HG03565 (cell line): Measurements from ENCODE around the gene SOS1.
"Not testable (repeated sequence)": the region's sequence is repeated elsewhere in the genome, so short reads cannot be mapped to it uniquely, and the experiment has no call there.

Experiments
- ATAC-seq: cut with Tn5 transposase; IDR thresholded peaks from one replicate; pipeline ENCODE4 v1.9.1; 2021; ENCODE audit warnings: mild to moderate bottlenecking, moderate library complexity; ENCODE audit not compliant: unreplicated experiment

SOS1 gene

DNA sequence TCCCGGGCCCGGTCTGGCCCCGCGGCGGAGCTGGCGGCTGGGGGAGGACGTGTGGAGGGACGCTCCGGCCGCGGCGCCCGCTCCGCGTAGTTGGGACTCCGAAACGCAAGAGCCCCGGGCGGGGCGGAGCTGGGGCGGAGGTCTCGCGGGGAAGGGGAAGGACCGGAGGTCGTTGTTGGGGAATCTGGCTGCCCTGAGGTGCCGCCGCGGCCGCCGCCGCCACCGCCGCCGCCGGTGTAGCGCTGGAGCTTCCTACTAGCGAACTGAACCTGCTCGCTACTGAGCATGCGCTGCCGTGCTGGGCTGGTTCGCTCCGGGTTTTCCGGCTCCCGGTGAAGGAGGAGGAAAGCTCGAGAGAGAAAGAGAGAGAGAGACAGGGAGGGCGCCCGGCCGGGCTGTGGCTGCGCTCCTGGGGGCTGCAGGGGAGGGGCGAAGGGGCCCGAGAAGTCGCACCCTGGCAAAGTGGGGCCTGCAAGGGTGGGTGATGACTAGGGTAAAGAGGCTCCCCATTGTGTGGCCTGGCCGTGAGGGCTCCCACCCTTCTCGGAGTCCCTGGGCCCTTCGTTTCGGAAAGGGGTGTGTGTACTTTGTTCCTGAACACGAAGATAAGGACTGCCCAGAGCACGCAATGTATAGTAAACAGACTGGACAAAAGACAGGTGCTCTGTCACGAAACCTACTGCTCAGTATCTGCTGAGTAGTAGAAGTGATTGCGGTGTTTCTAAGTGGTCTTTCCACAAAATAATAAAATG lies at the start of gene SOS1:
SOS1 (minus strand) TSS at position 281 of the 752 bp plus-strand sequence. CDS start 629 bp downstream, outside the sequence.
- peak; percentile 34 for ATAC-seq

DNA sequence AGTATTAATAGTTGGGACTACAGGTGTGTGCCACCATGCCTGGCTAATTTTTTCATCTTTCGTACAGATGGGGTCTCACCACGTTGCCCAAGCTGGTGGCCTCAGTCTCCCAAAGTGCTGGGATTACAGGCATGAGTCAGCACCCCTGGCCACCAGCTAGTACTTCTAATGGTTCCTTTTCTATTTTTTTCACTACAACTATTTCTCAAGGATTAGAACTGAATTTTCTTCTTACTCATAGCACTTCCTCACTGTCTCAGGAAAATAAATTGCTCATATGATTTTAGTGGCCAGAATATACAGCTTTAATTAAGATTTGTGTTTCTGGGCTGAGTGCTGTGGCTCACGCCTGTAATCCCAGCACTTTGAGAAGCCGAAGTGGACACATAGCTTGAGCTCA lies 43.2 kb upstream of the SOS1 start:
- no peak for ATAC-seq

DNA sequence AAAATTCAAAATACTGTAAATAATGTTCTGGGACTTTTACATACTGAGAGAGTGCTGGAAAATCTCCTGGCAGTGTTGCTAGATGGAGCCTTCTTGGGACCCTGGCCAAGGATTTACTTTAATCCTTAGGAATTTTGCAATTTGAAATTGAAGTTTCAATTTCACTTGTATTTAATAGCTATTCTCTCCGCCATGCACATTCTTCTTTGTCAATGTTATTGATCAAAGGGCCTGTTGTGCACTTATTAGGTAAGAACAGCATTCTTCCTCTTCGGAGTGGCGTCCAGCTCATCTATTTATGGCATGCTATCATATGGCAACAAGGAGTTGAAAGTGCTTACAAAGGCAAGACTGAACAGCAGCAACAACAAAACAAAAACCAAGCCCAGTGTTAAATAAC lies 40.1 kb upstream of the SOS1 start:
- ATAC-seq: no peak

DNA sequence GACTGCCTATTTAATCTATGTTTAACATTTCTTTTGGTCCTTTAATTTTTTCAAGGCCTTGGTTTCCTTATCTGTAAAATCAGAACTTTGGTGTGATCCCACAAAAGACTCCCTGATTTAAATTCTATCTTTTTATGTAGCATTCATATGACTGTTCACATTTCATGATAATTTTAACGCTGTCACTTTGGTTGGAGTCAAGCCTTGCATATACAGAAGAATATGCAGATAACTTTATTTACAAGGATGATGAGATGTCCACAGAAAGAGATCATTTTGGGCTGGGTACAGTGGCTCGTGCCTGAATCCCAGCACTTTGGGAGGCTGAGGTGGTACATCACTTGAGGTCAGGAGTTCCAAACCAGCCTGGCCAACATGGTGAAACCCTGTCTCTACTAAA lies 38.4 kb upstream of the SOS1 start:
- ATAC-seq: no peak

DNA sequence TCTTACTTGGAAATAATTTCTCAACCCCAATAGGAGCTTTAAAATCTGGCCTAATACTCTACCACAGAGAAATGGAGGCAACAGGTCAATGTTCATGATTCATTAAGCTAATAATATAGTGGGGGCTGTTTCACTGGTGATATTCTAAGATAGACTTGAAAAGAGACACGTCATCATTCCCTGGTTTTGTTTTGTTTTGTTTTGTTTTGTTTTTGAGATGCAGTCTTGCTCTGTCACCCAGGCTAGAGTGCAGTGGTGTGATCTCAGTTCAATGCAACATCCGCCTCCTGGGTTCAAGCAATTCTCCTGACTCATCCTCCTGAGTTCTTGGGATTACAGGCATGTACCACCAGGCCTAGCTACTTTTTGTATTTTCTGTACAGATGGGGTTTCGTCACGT lies 37.5 kb upstream of the SOS1 start:
- ATAC-seq: no peak

DNA sequence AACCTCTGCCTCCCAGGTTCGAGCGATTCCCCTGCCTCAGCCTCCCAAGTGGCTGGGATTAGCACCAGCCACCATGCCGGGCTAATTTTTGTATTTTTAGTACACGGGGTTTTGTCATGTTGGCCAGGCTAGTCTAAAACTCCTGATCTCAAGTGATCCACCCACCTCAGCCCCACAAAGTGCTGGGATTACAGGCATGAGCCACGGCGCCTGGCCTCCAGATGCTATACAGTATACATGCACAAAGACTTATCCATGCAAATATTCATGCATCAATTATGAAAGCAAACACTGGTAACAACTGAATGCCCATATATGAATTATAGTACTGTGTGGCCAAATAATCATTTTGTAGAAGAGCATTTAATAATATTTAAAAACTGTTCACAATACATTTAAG lies 36.0 kb upstream of the SOS1 start:
- ATAC-seq: no peak

DNA sequence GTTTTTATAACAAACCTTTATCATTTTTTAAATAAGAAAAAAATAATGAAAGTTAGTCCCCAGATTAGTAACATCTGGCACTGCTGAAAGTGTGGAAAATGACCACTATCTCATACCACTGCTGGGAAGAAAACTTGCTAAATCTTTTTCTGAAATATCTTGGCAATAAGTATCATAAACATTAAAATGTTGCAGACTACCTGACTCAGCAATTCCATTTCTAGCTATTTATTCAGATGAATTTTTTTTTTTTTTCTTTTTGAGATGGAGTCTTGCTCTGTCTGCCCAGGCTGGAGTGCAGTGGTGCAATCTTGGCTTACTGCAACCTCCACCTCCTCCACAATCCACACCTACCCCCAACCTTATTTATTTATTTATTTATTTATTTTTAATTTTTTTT lies 35.3 kb upstream of the SOS1 start:
- no peak for ATAC-seq

DNA sequence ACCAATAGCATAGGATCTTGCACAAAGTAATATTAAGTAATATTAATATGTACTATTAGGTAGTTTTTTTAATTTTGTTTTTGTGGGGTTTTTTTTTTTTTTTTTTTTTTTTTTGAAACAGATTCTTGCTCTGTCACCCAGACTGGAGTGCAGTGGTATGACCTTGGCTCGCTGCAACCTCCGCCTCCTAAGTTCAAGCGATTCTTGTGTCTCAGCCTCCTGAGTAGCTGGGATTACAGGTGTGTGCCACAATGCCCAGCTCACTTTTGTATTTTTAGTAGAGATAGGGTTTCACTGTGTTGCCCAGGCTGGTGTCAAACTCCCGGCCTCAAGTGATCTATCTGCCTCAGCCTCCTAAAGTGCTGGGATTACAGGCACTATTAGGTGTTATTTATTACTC lies 34.7 kb upstream of the SOS1 start:
- not testable (repeated sequence) for ATAC-seq

DNA sequence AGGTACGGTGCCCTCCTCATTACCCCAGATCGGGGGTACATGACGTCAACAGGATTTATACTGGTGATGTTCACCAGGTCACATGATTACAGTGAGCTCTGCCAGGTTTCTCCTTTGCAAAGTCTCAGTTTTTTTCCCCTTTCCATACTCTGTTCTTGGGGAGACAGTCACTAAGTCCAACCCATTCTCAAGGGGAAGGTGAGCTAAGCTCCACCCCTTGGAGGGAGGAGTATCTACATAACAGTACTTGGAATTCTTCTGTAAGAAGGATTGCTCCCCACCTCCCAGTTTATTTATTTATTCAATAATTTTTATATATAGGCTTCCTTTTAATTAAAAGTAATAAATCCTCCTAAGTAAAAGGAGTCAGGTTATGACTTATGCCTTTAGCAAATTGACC lies 34.1 kb upstream of the SOS1 start:
- ATAC-seq: no peak

DNA sequence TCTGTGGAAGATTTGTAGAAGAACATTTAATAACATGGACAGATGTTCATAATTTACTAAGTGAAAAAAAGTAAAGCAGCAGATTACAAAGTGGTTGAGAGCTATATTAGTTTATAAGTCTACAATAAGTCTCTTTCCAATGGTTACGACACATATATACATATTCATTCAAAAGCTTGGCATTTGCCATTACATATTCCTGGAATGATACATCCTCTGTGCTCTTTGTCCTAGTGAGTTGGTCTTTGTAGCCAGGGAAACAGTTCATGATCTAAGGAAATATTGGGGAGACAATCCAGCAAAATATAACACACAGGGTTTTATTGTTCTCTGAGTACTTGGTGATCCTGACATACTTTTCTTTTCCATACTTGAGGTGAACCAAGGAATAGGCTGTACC lies 32.5 kb upstream of the SOS1 start:
- ATAC-seq: no peak

DNA sequence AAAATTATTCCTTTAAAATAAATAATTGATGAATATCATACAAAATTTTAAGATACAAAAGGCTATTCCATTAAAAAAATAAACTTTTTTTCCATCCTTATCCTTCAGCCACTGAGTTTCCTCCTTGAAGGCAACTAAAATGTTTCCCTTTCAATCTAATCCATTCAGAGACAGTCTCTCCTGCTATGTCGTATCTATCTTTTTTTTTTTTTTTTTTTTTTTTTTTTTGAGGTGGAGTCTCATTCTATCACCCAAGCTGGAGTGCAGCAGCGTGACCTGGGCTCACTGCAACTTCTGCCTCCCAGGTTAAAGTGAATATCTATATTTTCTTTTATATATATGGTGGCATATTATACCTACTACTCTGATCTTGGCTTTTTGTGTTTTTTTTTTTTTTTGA lies 31.7 kb upstream of the SOS1 start:
- no peak for ATAC-seq

DNA sequence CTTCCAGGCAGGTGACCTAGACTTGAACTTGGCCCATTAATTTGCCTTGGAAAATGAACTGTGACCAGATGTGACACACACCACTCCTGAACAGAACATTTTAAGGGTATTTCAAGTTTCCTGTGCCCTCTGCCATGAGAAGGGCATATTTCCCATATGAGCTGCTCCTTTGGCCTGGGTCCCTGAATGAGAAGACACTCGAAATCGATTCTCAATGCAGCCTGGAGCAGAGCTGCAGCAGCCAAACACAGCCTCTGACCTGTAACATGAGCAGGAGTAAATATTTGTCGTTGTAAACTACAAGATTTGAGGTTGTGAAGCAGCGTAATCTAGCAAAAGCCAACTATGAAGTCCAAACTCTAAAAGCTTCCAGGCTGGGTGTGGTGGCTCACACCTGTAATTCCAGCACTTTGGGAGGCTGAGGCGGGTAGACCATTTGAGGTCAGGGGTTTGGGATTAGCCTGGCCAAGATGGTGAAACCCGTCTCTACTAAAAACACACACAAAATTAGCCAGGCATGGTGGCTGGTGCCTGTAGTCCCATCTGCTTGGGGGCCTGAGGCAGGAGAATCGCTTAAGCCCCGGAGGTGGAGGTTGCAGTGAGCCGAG lies 30.1 kb upstream of the SOS1 start:
- ATAC-seq: no peak

DNA sequence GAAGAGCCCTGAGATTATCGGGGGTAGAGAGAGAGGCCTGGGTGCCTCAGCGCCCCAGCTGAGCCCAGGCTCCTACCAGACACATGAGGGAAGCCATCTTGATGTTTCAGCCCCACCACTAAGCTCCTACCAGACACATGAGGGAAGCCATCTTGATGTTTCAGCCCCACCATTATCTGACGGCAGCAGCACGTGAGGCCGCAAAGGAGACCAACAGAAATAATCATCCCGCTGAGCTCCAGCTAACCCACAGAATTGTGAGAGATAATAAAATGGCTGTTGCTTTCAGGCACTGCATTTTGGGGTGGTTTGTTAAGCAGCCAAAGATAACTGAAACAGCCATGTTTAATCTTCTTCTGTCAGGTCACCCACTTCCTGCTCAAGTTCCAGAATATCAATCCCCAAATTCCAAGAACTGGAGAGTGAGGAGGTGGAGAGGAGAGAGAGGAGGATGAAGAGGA lies 29.3 kb upstream of the SOS1 start:
- no peak for ATAC-seq

DNA sequence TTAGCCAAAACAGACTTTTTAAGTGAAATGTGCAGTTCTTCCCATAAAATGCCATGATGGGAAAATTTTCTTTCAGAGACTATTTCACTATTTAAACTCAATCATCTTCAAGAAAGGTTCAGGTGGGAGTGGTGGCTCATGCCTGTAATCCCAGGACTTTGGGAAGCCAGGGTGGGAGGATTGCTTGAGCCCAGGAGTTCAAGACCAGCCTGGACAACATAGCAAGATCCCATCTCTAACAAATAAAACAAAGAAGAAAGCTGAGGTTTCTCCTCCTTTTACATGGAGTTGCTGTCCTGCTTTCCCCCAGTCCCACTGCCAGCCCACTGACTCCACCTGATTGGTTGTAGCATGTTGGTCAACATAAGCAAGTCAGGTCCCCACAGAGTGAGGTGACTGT lies 25.8 kb upstream of the SOS1 start:
- ATAC-seq: no peak

DNA sequence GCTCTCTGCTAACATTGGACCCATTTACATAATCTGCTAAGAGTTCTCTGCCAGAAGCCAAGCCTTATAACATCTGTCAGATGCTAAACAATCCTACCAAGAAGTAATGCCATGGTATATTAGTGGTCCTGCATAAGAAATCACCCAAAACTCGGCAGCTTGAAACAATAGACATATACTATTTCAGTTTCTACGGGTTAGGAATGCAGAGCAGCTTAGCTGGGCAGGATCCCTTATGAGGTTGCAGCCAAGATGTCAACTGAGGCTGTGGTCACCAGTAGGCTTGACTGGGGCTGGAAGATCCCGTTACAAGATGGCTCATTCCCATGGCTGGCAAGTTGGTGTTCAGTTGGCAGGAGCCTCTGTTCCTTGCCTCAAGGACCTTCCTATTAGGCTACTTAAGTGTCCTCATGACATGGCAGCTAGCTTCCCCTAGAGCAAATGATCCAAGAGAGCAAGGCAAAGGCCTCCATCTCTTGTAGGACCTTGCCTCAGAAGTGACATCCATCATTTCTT lies 25.1 kb upstream of the SOS1 start:
- no peak for ATAC-seq

DNA sequence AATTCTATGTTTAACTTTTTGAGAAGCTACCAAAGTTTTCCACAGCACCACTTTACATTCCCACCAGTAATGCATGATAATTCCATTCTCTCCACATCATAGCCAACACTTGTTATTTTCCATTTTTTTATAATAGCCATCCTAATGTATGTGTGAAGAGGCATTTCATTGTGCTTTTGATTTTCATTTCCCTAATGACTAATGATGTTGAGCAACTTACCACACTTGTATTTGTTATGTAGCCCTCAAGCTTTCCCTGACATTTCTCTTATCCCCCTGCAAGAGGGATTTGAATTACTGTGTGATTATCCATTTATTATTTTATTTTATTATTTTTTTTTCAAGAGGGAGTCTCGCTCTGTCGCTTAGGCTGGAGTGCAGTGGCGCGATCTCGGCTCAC lies 23.6 kb upstream of the SOS1 start:
- no peak for ATAC-seq

DNA sequence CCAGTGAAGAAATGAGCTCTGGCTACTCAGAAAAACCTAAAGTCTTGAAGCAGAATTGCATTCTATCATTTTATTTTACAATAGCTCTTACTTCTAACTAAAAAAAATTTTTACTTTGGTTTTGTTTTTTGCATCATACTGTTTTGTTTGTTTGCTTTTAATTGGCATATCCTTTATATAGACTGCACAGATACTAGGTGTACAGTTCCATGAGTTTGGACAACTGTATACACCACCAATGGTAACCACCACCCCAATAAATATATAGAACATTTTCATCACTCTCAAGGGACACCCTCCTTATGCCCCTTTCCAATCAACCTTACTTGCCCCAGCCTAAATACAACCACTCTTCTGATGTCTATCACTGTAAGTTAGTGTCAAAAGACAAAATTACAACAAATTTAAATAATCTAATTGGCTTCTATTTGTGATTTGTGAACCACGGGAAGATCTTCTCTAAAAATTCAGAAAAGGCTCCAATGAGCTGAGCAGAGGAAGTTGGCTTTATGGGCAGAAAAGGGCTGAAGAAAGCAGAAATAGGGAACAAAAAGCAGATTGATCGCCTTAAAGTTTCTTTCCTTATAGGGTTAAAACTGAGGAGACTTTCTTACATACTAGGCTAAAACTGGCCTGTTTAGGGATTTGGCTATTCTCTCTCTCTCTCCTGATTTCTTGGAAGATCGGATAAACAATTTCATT lies 22.2 kb upstream of the SOS1 start:
- ATAC-seq: no peak

DNA sequence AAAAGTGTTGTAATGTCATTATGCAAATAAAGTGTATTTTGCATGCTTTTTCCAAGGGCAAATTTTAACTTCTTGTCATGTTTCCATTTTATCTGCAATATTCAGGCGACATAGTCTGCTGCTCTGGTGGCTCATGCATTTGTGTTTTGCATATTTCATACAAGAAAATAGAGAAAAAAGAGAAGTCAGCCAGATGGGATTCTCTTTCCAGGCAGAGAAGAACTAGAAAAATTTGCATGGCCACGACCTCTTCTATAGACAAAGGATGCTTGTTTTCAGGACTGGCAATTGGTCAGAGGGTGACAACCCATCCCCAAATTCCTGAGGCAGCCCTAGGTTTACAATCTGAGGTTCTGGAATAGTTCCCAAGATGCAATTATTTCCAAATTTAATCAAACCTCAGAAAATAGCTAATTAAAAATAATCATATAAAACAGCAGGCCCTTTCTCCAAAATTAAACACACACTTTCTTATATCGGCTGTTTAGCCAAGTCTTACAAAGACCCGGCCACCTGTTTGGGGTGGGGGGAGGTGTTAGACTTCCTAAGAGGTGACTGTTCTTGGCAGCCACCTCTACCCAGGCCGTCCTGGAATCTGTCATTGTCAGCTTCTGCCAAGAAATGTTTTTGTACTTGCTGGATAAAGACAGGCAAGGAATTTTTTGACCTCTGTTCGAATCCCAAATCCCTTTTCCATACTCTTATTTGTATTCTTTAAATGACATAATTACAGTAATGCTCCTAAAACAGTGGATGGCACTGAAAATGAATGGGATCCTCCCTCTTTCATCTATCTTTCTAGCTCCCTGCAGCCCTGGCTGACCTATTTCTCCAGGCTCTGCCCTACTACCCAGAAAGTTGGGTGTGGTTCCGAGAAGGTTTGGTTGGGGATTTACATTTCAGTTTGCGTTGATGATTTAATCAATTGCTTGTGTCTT lies 20.8 kb upstream of the SOS1 start:
- no peak for ATAC-seq

DNA sequence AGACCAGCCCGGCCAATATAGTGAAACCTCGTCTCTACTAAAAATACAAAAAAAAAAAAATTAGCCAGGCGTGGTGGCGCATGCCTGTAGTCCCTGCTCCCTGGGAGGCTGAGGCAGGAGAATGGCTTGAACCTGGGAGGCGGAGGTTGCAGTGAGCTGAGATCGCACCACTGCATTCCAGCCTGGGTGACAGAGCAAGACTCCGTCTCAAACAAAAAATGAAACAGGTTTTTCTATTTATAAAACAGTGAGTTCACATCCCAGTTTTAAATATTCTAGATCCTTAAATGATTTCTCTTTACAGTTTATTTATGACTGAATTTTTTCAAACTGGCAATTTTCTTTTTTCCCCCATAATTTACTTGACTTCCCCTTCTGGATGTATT lies 20.1 kb upstream of the SOS1 start:
- ATAC-seq: not testable (repeated sequence)

DNA sequence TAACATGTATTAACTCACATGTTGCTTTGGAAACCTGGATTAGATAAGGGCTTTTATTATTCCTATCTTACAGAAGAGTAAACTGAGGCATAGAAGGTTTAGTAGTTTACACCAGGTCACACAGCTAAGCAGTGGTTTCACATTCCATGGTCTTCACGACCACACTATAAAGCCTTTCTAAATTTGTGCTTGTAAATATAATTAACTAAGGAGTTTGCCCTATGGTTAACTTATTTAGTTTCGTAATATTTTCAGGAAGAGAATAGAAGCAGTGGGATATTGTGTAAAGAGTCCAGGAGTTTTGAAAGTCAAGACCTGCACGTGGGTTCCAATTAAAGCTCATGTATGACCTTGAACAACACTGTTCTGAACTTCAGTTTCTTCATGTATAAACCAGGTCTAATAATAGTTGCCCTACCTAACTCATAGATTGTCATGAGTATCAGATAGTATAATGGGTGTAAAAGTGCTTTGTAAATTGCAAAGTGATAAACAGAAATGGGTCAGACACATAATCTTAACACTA lies 19.5 kb upstream of the SOS1 start:
- no peak for ATAC-seq
